22Rv1 (cell line): Measurements from ENCODE around the gene ZNF845.
"Not testable (repeated sequence)": the region's sequence is repeated elsewhere in the genome, so short reads cannot be mapped to it uniquely, and the experiment has no call there.

ENCODE experiments used
- H3K27ac ChIP-seq: fragments of 450-650 bp; 2 replicates; pipeline ENCODE4 v1.5.1; 2017
- ZFX ChIP-seq: fragments of 450-650 bp; IDR thresholded peaks from 2 replicates; pipeline ENCODE4 v1.6.1; 2017; ENCODE audit warnings: antibody characterized with exemption, borderline replicate concordance
- TF ChIP-seq, protein P1 (sequence below): fragments of 450-650 bp; IDR thresholded peaks from 2 replicates; pipeline ENCODE4 v1.5.1; 2017; ENCODE audit warnings: mild to moderate bottlenecking

The ZNF845 gene

GRCh38 chr19:53333463-53334449 is at the start of gene ZNF845:
Gene ZNF845 (plus strand): TSS chr19:53333749. CDS start chr19:53341308, 7,559 bp downstream.
- peak within 1 kb of the TSS; percentile 54 for H3K27ac ChIP-seq
- TF ChIP-seq, protein P1, sequence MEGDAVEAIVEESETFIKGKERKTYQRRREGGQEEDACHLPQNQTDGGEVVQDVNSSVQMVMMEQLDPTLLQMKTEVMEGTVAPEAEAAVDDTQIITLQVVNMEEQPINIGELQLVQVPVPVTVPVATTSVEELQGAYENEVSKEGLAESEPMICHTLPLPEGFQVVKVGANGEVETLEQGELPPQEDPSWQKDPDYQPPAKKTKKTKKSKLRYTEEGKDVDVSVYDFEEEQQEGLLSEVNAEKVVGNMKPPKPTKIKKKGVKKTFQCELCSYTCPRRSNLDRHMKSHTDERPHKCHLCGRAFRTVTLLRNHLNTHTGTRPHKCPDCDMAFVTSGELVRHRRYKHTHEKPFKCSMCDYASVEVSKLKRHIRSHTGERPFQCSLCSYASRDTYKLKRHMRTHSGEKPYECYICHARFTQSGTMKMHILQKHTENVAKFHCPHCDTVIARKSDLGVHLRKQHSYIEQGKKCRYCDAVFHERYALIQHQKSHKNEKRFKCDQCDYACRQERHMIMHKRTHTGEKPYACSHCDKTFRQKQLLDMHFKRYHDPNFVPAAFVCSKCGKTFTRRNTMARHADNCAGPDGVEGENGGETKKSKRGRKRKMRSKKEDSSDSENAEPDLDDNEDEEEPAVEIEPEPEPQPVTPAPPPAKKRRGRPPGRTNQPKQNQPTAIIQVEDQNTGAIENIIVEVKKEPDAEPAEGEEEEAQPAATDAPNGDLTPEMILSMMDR = no peak
- no peak for TF ChIP-seq ZFX

DNA sequence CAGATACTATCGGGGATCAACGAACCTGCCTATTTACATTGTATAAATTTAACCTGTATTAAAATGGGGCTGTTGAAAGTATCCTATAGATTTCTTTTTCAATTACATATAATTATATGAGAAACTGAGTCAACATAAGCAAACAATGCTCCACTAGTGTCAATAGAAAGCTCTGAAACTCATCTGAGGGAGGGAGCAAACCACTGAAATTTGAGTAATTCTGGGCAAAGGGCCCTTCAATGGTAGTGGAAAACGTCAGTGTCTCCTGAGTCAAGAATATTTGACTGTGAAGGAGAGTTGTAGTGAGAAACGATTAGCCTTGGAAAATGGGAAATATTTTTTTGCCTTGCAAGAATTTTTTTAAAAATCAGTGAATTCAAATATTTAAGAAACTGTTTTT is 48.5 kb upstream of the ZNF845 start:
- no peak overlapping the region for H3K27ac ChIP-seq

DNA sequence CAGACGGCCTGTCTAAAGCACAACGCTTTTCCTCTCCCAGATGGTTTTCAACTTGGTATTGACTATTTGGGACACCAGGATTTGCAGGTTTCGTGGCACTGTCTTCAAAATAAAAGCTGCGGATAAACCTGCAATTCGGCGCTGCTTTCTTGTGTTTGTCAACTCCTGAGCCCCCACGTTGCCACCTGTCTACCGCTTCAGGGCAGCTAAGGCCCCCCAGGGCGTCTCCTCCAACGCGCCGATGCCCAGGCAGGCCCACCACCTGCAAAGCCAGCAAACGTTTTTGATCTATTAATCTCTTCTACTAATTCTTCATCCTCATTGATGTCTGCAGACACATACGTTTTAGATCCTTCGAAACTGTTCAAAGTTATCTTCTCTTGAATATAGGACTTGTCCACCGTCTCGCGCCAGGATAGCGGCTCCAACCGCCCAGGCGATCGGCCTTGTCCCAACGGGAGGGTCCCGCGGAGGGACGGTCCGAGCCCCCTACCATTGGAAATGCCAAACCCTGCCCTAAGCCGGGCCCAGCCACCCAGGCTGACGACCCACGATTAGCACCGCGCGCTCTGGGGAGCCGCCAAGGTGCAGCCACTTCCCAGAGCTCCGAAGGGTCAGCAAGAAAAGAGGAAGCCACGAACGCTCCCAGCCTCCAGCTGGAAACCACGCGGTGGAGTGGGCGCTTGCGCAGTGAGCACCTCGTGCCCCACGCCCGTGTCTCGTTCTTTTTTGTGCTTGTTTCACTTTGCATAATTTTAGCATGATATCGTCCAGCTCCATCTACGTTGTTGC is 42.6 kb upstream of the ZNF845 start:
- TF ChIP-seq, protein P1 = no peak
- TF ChIP-seq ZFX = no peak
- H3K27ac ChIP-seq = no peak overlapping the region

More for the DNA sequence above, 48.5 kb upstream of the ZNF845 start:
- TF ChIP-seq ZFX = no peak
- TF ChIP-seq, protein P1 = no peak

DNA sequence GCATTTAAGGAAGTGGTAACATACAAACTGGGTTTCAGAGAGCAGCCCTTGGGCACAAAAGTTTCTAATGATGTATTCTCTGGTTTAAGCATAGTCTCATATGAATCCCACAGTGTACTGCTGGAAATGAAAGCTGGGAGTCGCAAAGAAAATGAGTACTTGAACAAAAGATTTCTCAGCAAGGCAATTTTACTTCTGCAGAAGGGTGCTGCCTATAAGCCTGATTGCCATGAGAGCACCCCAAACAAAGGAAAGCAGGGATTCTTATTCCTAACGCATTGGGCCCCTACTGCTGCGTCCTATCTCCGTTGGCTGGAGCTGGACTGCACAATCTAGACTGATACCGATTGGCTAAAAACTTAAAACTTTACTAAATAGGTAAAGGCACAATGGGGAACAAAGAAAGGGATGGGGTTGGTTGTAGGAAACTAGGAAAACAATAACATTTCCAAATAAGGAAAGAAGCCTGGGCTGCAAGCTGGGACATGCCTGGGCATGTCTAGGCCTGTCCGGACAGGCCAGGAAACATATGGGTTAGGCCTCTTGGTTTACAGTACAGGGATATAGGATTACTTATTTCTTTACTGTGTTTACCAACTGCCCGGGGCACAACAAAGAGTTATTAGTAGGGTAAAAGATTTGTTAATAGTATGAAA is 38.6 kb upstream of the ZNF845 start:
- H3K27ac ChIP-seq = no peak overlapping the region
- TF ChIP-seq, protein P1 = no peak
- TF ChIP-seq ZFX = no peak

- H3K27ac ChIP-seq = not testable (repeated sequence)
Observed at GRCh38 chr19:53301341-53301740, 32.2 kb upstream of the ZNF845 start.

- TF ChIP-seq ZFX = no peak
- TF ChIP-seq, protein P1 = peak; percentile 72
- no peak overlapping the region for H3K27ac ChIP-seq
Observed at GRCh38 chr19:53308339-53308811, 25.2 kb upstream of the ZNF845 start.

DNA sequence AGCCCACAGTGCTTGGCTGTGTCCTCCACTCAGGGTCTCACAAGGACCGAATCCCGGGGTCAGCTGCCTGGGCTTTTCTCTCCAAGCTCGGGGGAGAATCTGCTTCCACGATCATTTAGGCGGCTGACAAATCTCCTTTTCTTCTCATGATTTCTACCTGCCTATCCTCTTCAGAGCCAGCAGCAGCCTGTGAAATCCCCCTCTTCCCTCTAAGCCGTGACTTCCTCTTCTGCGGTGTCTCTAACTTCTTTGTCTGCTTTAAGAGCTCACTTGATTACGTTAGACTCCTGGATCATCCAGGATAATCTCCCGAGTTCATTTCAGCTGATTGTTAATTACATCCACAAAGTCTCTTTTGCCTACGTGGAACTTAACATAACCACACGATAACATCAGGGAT is 22.5 kb upstream of the ZNF845 start:
- H3K27ac ChIP-seq = no peak overlapping the region
- TF ChIP-seq, protein P1 = no peak
- TF ChIP-seq ZFX = no peak
